GM19467 (cell line): ENCODE results near the gene MSMP.

Source experiments
- ATAC-seq: cut with Tn5 transposase; IDR thresholded peaks from one replicate; pipeline ENCODE4 v1.9.1; 2021; ENCODE audit warnings: mild to moderate bottlenecking, moderate library complexity; ENCODE audit not compliant: unreplicated experiment

MSMP gene, protein sequence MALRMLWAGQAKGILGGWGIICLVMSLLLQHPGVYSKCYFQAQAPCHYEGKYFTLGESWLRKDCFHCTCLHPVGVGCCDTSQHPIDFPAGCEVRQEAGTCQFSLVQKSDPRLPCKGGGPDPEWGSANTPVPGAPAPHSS

GRCh38 chr9:35754264-35754663, at the start of gene MSMP:
Gene MSMP (minus strand): TSS chr9:35754276. CDS start chr9:35754129, 147 bp downstream.
- ATAC-seq = no peak

GRCh38 chr9:35801328-35802128, 47.5 kb upstream of the MSMP start:
- no peak for ATAC-seq

DNA sequence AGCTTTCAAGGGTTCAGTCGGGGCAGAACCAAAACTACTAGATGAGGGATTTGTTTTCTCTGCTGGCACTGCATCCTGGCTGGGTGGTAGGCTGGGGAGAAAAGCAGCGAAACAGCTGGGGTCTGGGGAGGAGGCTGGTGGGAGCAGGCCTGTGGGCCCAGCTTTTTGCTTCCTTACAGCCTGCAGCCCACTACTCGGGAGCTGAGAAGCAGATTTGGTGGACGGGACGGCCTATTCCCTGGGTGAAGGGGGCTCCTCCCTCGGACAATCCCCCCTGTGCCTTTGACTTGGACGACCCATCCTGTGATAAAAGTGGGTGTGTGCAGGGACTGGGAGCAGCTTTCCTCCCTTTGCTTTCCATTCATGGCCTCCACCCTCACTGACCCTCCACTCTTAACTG, 46.5 kb upstream of the MSMP start:
- no peak for ATAC-seq

DNA sequence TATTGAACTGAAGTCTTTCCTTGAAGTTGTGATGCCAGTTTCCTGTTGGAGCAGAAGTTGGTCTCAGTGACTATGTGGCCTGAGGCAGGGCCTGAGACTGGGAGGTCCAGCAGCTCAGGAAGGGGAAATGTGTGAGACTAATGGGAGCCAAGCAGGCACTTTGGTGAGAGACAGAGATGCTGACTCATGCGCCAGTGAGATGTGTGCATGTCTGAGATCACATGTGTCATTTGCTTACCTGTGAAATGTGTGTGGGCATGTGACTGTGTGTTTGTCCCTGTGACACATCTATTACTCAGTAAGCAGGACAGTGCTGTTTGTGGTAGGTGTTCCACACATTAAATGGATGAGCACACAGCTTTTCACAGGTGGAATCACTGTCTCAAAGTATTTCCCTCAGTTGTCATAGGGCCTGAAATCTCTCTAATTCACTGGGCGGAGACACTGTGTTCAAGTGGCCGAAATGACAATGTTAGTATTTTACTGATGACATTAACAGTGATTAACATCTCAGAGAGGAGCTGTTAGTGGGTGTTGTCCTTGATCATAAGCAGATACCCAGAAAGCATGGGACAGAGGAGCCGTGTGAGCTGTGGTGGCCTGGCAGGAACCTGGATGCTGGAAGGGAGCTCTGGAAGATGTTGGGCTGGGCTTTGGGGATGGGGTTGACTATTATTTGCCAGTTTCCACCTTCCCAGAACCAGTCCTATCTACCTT, 44.7 kb upstream of the MSMP start:
- ATAC-seq = no peak

DNA sequence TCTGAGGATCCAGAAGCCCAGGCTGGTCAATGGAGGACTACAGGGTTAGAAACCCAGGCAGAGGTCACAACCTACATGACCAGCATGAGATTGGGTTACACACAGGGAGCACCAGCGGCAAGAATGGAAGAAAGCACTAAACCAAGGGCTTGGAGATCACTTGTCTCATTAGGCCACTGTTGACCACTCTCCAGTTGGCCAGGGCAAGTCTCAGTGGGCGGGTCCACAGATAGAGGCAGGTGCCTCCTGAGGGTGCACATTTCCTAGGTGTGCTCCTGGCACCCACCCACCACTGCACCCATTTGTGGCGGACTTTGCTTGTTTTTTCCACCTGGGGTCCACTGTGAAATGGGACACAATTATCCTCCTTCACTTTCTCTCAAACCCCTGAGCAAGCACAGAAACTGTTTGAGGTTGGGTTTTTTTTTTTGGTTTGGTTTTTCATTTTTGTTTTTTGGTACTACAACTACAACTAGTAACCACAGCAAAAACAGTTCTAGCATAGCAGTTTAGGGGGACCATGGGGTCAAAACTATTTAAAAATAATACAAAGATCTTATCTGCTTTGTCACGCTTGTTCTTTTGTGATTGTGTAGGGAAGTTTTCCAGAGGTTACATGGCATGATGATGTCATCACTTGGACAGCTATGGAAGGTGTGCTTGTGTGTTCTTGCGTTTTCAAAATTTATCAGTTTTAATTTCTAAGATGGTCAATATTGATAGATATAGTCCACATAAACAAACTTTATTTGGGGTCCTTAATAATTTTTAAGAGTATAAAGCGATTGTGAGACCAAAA, 43.4 kb upstream of the MSMP start:
- no peak for ATAC-seq

- no peak for ATAC-seq
Observed at GRCh38 chr9:35795695-35796094, 41.6 kb upstream of the MSMP start.

DNA sequence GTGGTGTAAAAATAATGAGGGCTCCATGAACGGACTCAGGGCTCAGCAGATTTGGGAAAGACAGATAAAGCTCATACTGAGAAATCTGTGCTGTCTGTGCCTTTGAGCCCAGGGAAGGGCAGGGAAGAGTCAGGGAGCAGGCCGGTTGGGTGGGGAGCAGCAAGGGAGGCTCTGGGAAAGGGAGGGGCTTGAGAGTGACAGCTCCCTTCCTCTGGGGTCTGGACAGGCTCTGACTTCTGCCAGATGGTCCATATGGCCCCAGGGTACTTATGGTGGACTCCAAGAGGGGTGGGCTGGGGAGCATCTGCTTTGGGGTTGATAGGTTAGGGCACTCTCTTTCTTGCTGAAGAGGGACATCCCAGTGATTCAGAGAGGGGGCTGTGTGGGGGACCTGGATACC, 39.4 kb upstream of the MSMP start:
- ATAC-seq = no peak

- ATAC-seq = no peak
Observed at GRCh38 chr9:35792826-35793225, 38.8 kb upstream of the MSMP start.

DNA sequence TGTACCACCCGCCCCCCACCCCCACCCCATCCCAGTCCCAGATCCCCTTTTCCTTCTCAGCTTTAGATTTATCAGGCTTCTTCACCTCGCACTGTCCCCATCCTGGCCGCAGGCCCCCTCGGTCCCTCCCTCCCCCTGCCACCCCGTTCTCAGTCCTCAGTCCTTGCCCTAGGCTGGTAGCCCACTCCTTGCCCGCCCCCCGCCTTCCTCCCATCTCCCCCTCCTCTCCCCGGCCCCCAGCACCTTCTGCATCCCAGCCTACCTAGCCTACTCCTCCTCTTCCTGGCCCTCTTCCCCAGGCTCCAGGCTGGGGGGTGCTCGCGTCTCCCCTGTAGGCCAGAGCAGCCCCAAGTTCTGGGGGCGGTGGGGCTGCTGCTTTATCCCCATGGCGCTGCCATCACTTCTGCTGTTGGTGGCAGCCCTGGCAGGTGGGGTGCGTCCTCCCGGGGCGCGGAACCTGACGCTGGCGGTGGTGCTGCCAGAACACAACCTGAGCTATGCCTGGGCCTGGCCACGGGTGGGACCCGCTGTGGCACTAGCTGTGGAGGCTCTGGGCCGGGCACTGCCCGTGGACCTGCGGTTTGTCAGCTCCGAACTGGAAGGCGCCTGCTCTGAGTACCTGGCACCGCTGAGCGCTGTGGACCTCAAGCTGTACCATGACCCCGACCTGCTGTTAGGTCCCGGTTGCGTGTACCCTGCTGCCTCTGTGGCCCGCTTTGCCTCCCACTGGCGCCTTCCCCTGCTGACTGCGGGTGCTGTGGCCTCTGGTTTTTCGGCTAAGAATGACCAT, 38.1 kb upstream of the MSMP start:
- no peak for ATAC-seq

- no peak for ATAC-seq
Observed at GRCh38 chr9:35791297-35791921, 37.3 kb upstream of the MSMP start, which contains the start of gene NPR2. Gene NPR2 (plus strand): TSS chr9:35791591. CDS start chr9:35792409, 818 bp downstream.

GRCh38 chr9:35790385-35791296, 36.6 kb upstream of the MSMP start:
- no peak for ATAC-seq

GRCh38 chr9:35790025-35790384, 35.9 kb upstream of the MSMP start:
- no peak for ATAC-seq

- ATAC-seq = no peak
Observed at GRCh38 chr9:35789541-35789940, 35.5 kb upstream of the MSMP start.

DNA sequence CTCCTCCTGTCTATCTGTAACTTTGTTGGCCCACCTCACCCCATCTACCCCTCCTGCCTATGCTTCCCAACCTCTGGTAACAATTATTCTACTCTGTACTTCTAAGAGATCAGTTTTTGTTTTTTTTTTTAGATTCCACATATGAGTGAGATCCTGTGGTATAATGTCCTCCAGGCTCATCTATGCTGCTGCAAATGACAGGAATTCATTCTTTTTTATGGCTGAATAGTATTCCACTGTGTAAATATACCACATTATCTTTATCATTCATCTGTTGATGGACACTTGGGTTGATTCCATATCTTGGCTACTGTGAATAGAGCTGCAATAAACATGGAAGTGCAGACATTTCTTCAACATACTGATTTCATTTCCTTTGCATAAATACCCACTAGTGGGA, 29.3 kb upstream of the MSMP start:
- ATAC-seq = no peak

GRCh38 chr9:35781066-35781465, 27.0 kb upstream of the MSMP start:
- no peak for ATAC-seq

GRCh38 chr9:35778496-35778895, 24.4 kb upstream of the MSMP start:
- no peak for ATAC-seq

- no peak for ATAC-seq
Observed at GRCh38 chr9:35776018-35776417, 21.9 kb upstream of the MSMP start.

- ATAC-seq = no peak
Observed at GRCh38 chr9:35774907-35775635, 21.0 kb upstream of the MSMP start.
